A673 (cell line): ENCODE data around the gene OR2AG2. TPM values are rescaled to one million over a fixed set of nuclear protein-coding genes. Genes with fewer than 3 reads are reported as not detected.

Experiments used
- BruUV-seq: library from RNA; stranded (reverse); fragments of 400-500 nt; replicated peaks from 2 replicates; lab custom pipeline; 2021; lab: Mats Ljungman, UMichigan
- CTCF ChIA-PET: fragments of 300-600 bp; sonication (Branson Sonifier 250); formaldehyde crosslinking; loops from one replicate; lab custom pipeline; 2022; ENCODE audit warnings: antibody characterized with exemption; lab: Charles Lee
- POLR2A ChIA-PET: fragments of 300-600 bp; sonication (Branson Sonifier 250); formaldehyde crosslinking; loops from one replicate; lab custom pipeline; 2022; ENCODE audit warnings: antibody characterized with exemption; ENCODE audit not compliant: low non-redundant PET; lab: Charles Lee
- DNase-seq: peaks from one replicate; pipeline ENCODE4 v3.0.0-alpha.2; 2015; ENCODE audit warnings: low spot score
- H3K27ac ChIP-seq: fragments of 200-600 bp; sonication (generic); 2 replicates; pipeline ENCODE4 v1.5.1; 2016; ENCODE audit warnings: mixed run types, low read depth, mild to moderate bottlenecking, mixed read lengths, antibody characterized with exemption, low read length; ENCODE audit not compliant: poor library complexity, severe bottlenecking
- H3K27me3 ChIP-seq: fragments of 200-600 bp; sonication (generic); replicated peaks from 2 replicates; pipeline ENCODE4 v1.6.1; 2017; ENCODE audit warnings: mixed run types, low read depth, mild to moderate bottlenecking, mixed read lengths, antibody characterized with exemption, low read length; ENCODE audit not compliant: insufficient read depth, poor library complexity
- H3K36me3 ChIP-seq: fragments of 200-600 bp; sonication (generic); 2 replicates; pipeline ENCODE4 v1.6.1; 2016; ENCODE audit warnings: mixed run types, mild to moderate bottlenecking, mixed read lengths, antibody characterized with exemption, low read length; ENCODE audit not compliant: insufficient read depth, poor library complexity, severe bottlenecking
- H3K4me1 ChIP-seq: fragments of 200-600 bp; sonication (generic); 2 replicates; pipeline ENCODE4 v1.6.1; 2017; ENCODE audit warnings: mixed run types, mild to moderate bottlenecking, mixed read lengths, antibody characterized with exemption, low read length; ENCODE audit not compliant: insufficient read depth, poor library complexity, severe bottlenecking
- H3K4me3 ChIP-seq: fragments of 200-600 bp; sonication (generic); 2 replicates; pipeline ENCODE4 v1.5.1; 2016; ENCODE audit warnings: low read depth, mixed run types, mild to moderate bottlenecking, mixed read lengths, low read length; ENCODE audit not compliant: poor library complexity, severe bottlenecking
- H3K9me3 ChIP-seq: fragments of 200-600 bp; sonication (generic); 2 replicates; pipeline ENCODE4 v1.6.1; 2016; ENCODE audit warnings: mixed run types, low read depth, mild to moderate bottlenecking, mixed read lengths, antibody characterized with exemption, low read length; ENCODE audit not compliant: poor library complexity, severe bottlenecking
- CTCF ChIP-seq: fragments of 300-800, 200-600 bp; sonication (generic); conservative IDR thresholded peaks from 2 replicates; pipeline ENCODE4 v1.5.1; 2017; ENCODE audit warnings: low read depth, mild to moderate bottlenecking, antibody characterized with exemption, low read length, moderate library complexity, mixed read lengths
- EZH2 ChIP-seq: fragments of 200-600 bp; sonication (generic); IDR thresholded peaks from 2 replicates; pipeline ENCODE4 v1.6.1; 2017; ENCODE audit warnings: borderline replicate concordance, low read depth, mild to moderate bottlenecking, mixed read lengths, antibody characterized with exemption, low read length; ENCODE audit not compliant: poor library complexity, severe bottlenecking
- intact Hi-C: fragments of 100-400 bp; cut with micrococcal nuclease; formaldehyde crosslinking; loops from one replicate; pipeline ENCODE4 v1.10.0; 2022; ENCODE audit not compliant: unreplicated experiment
- total RNA-seq: library from RNA; stranded (reverse); gene quantifications from 2 replicates; pipeline ENCODE4 v1.2.3, GENCODE V29; 2021

Gene OR2AG2
- total RNA-seq, 1 experiment from 2014 or later, result not detected

GRCh38 chr11:6794639-6795038 is 22.9 kb upstream of the OR2AG2 start:
- Histone ChIP-seq H3K4me1 (no peaks in the 10 kb centered on the region), H3K27ac (no peak overlapping the region), H3K9me3 (no peaks in the 10 kb centered on the region), H3K4me3 (no peak overlapping the region), H3K36me3 (no peaks in the 10 kb centered on the region), H3K27me3 (no peaks in the 10 kb centered on the region)
- POLR2A ChIA-PET, result no interaction called here
- DNase-seq, result no peak
- no TSS peak for BruUV-seq
- intact Hi-C loops, result no loop called here
- no peak for TF ChIP-seq CTCF
- no peak for TF ChIP-seq EZH2
- CTCF ChIA-PET, result no interaction called here

GRCh38 chr11:6790546-6790945 is 18.8 kb upstream of the OR2AG2 start:
- ChIA-PET POLR2A (no interaction called here), CTCF (no interaction called here)
- Histone ChIP-seq H3K4me3 (no peak overlapping the region), H3K9me3 (no peaks in the 10 kb centered on the region), H3K4me1 (no peaks in the 10 kb centered on the region), H3K27me3 (no peaks in the 10 kb centered on the region), H3K27ac (no peak overlapping the region), H3K36me3 (no peaks in the 10 kb centered on the region)
- no TSS peak for BruUV-seq
- TF ChIP-seq CTCF (no peak), EZH2 (no peak)
- intact Hi-C loops, result no loop called here
- DNase-seq, result no peak

- TF ChIP-seq CTCF, result no peak
- no peak for TF ChIP-seq EZH2
- Histone ChIP-seq H3K4me1 (no peaks in the 10 kb centered on the region), H3K27me3 (no peaks in the 10 kb centered on the region), H3K36me3 (no peaks in the 10 kb centered on the region), H3K27ac (no peak within 1 kb of the TSS), H3K4me3 (no peak within 1 kb of the TSS), H3K9me3 (no peaks in the 10 kb centered on the region)
- BruUV-seq, result no TSS peak
- POLR2A ChIA-PET, result no interaction called here
- intact Hi-C loops, result no loop called here
- no peak for DNase-seq
- CTCF ChIA-PET, result no interaction called here
These were observed 10.9 kb upstream of the OR2AG2 start, which contains the start of gene OR2AG1 for GRCh38 chr11:6782720-6783119. Gene OR2AG1, plus strand, starts transcription at chr11:6783020. Its CDS starts 2,018 bp downstream, at chr11:6785038.
